H1 (cell line): ENCODE results near the gene DUSP1.

Source experiments
- EZH2 ChIP-seq: fragments of 200-600 bp; sonication (generic); IDR thresholded peaks from 2 replicates; pipeline ENCODE4 v1.7.1; 2012; ENCODE audit warnings: low read depth, mild to moderate bottlenecking, moderate library complexity, low read length, inconsistent platforms; ENCODE audit not compliant: severe bottlenecking
- JUN ChIP-seq: IDR thresholded peaks from 2 replicates; pipeline ENCODE4 v1.6.1; 2011; ENCODE audit warnings: low read depth, mild to moderate bottlenecking, improper control_type of control experiment, low read length
- RXRA ChIP-seq: IDR thresholded peaks from 2 replicates; pipeline ENCODE4 v1.6.1; 2011; ENCODE audit warnings: low read depth, mild to moderate bottlenecking, low read length, moderate library complexity; ENCODE audit not compliant: insufficient read depth

- no peak for TF ChIP-seq EZH2
- TF ChIP-seq JUN, result no peak
- TF ChIP-seq RXRA, result no peak
These were observed 2.8 kb upstream of the DUSP1 start for GRCh38 chr5:172773481-172774469.
